GM13977 (cell line): Measurements from ENCODE around the gene VKORC1.

ENCODE experiments used
- DNase-seq: peaks from one replicate; pipeline ENCODE4 v3.0.0; 2012; ENCODE audit warnings: low spot score
- CTCF ChIP-seq: IDR thresholded peaks from 2 replicates; pipeline ENCODE4 v1.5.1; 2012; ENCODE audit warnings: mild to moderate bottlenecking, control low read depth; ENCODE audit not compliant: insufficient read depth; ENCODE audit errors: extremely low read depth, missing control alignments
- in situ Hi-C: fragments of 300-500 bp; cut with MboI; formaldehyde crosslinking; loops from one replicate; pipeline ENCODE4 v1.12.0; 2022; ENCODE audit warnings: low sequenced_read_pairs, low pct_unique_long_range_greater_than_20kb, mixed read lengths, inconsistent platforms; ENCODE audit not compliant: unreplicated experiment

VKORC1 gene

GRCh38 chr16:31050280-31051030 lies 44.1 kb downstream of the VKORC1 start:
- in situ Hi-C loops = no loop called here
- DNase-seq = no peak
- no peak for TF ChIP-seq CTCF

- DNase-seq = no peak
- TF ChIP-seq CTCF = no peak
- in situ Hi-C loops = no loop called here
These were observed 50.6 kb downstream of the VKORC1 start for GRCh38 chr16:31043898-31044481.

DNA sequence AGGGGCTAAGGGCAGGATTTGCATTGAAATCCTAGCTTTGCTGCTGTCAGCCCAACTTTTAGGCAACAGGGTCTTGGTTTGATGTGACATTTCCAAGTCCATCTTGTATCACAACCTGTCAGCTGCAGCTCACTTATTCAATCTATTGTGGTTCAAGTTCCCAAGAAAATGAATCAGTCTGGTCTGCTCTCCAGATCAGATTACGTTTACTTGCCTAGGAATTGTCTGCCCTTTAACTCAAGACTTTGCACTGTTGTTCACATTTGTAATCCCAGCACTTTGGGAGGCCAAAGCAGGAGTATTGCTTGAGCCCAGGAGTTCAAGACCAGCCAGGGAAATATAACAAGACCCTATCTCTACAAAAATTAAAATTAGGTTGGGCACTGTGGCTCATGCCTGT lies 51.2 kb downstream of the VKORC1 start:
- TF ChIP-seq CTCF = no peak
- in situ Hi-C loops = no loop called here
- DNase-seq = no peak

GRCh38 chr16:31042866-31043265 lies 51.7 kb downstream of the VKORC1 start:
- DNase-seq = no peak
- no peak for TF ChIP-seq CTCF
- in situ Hi-C loops = no loop called here
